Jurkat, Clone E6-1 (cell line): ENCODE results near the gene RPS21.

Experiments
- DNase-seq: peaks from one replicate; pipeline ENCODE4 v3.0.0-alpha.2; 2011; ENCODE audit warnings: low read depth, low spot score
- H3K4me3 ChIP-seq: 2 replicates; pipeline ENCODE4 v1.5.1; 2011; ENCODE audit warnings: mild to moderate bottlenecking, low read length, control low read depth, moderate library complexity

RPS21 gene

GRCh38 chr20:62405108-62405980, 18.4 kb downstream of the RPS21 start:
- no peak for DNase-seq
- H3K4me3 ChIP-seq: peak overlapping the region; percentile 77

GRCh38 chr20:62405981-62406513, 19.1 kb downstream of the RPS21 start:
- H3K4me3 ChIP-seq: peak overlapping the region; percentile 77
- no peak for DNase-seq

- DNase-seq: no peak
Observed at GRCh38 chr20:62406635-62407176, 19.8 kb downstream of the RPS21 start.

GRCh38 chr20:62407221-62407992, 20.5 kb downstream of the RPS21 start, which contains the start of gene CABLES2:
TSS of gene CABLES2 (minus strand) at chr20:62407285. CDS start at chr20:62407276, 9 bp downstream.
- H3K4me3 ChIP-seq: peak within 1 kb of the TSS; percentile 77
- peak; percentile 87 for DNase-seq

More at GRCh38 chr20:62406635-62407176, 19.8 kb downstream of the RPS21 start:
- H3K4me3 ChIP-seq: peak overlapping the region; percentile 77

GRCh38 chr20:62408055-62408454, 21.2 kb downstream of the RPS21 start:
- DNase-seq: no peak
- peak overlapping the region; percentile 52 for H3K4me3 ChIP-seq

GRCh38 chr20:62408640-62409039, 21.7 kb downstream of the RPS21 start:
- DNase-seq: no peak
- no peak overlapping the region for H3K4me3 ChIP-seq

GRCh38 chr20:62409086-62409853, 22.4 kb downstream of the RPS21 start:
- no peak overlapping the region for H3K4me3 ChIP-seq
- DNase-seq: no peak

GRCh38 chr20:62409931-62410745, 23.2 kb downstream of the RPS21 start:
- no peak for DNase-seq
- peak overlapping the region; percentile 20 for H3K4me3 ChIP-seq

GRCh38 chr20:62410746-62411478, 24.0 kb downstream of the RPS21 start:
- H3K4me3 ChIP-seq: no peak overlapping the region
- DNase-seq: no peak

- DNase-seq: no peak
- H3K4me3 ChIP-seq: no peak overlapping the region
Observed at GRCh38 chr20:62411479-62412193, 24.7 kb downstream of the RPS21 start.

- H3K4me3 ChIP-seq: no peak overlapping the region
- no peak for DNase-seq
Observed at GRCh38 chr20:62412194-62413024, 25.5 kb downstream of the RPS21 start.

- no peak for DNase-seq
- no peak overlapping the region for H3K4me3 ChIP-seq
Observed at GRCh38 chr20:62413025-62413570, 26.2 kb downstream of the RPS21 start.

GRCh38 chr20:62413896-62414481, 27.1 kb downstream of the RPS21 start:
- no peak for DNase-seq
- no peak overlapping the region for H3K4me3 ChIP-seq

GRCh38 chr20:62415354-62416111, 28.6 kb downstream of the RPS21 start:
- no peak for DNase-seq
- H3K4me3 ChIP-seq: no peak overlapping the region
